Activated CD4-positive, alpha-beta T cell treated with anti-CD3 and anti-CD28 coated beads for 48 hours (primary cell): ENCODE measurements around the gene UNC80.

Source experiments
- DNase-seq: peaks from one replicate; pipeline ENCODE4 v3.0.0-alpha.2; 2020

UNC80 gene

GRCh38 chr2:210034087-210034683 lies 262.6 kb downstream of the UNC80 start:
- no peak for DNase-seq

GRCh38 chr2:210035679-210036078 lies 264.0 kb downstream of the UNC80 start:
- no peak for DNase-seq

GRCh38 chr2:210038078-210038477 lies 266.4 kb downstream of the UNC80 start:
- no peak for DNase-seq

- DNase-seq, result no peak
Measured at GRCh38 chr2:210046851-210047500, 275.3 kb downstream of the UNC80 start.
